ENCODE measurements around the gene PSMA7.

Gene PSMA7

GRCh38 chr20:62143081-62143956 lies at the start of gene PSMA7, which contains the start of gene SS18L1:
Gene PSMA7, minus strand, starts transcription at chr20:62143394. Its CDS starts 91 bp downstream, at chr20:62143303.
Gene SS18L1, plus strand, starts transcription at chr20:62143769. Its CDS starts 52 bp downstream, at chr20:62143821.
- DNase-seq, result peak; percentile 86

- no peak for DNase-seq
Measured at GRCh38 chr20:62192635-62193034, 49.4 kb upstream of the PSMA7 start.

DNA sequence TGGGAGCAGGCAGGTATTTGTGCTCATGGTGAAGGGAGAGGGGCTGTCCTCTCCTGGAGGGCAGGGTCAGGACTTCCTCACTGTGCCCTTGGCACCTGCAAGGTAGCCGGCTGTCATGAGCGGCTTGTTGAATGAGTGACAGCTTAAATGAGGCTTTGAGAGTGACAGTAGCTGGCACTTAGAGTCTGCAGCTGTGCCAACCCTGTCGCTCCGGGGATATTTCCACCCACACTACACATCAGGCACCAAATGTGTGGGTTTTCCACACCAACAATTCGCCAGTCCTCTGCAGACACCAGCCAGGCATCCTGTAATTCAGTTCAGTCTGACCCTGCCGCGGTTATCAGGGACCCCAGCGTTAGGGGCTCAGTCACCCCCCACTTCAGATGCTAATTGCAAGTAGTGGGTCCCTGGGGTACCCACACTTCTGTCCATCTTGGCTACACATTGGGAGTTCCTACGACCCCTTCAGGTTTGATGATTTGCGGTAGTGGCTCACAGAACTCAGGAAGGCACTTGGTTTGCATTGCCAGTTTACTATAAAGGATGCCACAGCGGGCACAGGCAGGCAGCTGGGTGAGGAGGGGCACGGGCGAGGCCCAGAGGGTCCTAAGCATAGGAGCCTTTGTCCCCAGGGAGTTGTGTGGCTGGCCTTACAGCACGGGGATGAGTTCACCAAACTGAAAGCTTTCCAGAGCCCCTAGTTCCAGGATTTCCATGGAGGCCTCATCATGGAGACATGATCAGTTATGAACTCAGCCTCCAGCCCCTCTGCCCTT lies 48.8 kb upstream of the PSMA7 start:
- DNase-seq, result no peak

DNA sequence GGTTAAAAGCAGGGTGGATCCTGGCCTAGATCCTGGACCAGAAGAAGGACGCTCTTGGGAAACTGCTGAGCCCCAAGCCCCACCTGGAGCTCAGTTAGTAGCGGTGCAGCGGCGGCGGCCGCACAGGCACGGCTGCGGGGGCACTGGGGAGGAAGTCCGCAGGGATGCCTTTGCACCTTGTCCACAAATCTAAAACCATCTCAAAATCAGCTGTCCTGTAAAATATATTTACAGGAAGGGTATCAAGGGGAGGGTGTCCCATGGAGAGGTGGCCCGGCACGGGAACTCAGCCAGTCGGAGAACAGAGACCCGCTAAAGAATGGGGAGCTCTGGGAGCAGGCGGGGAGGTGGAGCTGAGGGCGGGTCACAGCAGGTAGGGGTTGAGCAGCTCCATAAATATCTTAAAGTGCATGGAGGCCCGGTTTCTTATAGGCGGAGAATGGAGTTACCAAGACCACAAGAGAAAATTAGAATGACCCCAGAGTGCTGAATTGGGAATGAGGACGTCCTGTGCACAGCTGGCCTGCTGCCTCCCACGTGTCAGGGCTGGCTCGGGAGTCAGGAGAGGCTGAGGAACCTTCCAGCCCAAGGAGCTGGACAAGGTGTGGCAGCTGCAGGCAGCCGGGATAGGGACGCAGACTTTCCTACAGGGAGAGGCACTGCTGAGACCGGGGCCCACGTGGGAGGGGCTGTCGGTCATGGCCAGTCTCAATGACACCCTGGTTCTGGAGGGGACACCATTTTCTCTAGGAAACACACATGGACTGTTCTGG lies 47.6 kb upstream of the PSMA7 start:
- DNase-seq, result no peak

- DNase-seq, result no peak
Measured at GRCh38 chr20:62186887-62187866, 44.0 kb upstream of the PSMA7 start.

- DNase-seq, result no peak
Measured at GRCh38 chr20:62186096-62186426, 42.9 kb upstream of the PSMA7 start.

DNA sequence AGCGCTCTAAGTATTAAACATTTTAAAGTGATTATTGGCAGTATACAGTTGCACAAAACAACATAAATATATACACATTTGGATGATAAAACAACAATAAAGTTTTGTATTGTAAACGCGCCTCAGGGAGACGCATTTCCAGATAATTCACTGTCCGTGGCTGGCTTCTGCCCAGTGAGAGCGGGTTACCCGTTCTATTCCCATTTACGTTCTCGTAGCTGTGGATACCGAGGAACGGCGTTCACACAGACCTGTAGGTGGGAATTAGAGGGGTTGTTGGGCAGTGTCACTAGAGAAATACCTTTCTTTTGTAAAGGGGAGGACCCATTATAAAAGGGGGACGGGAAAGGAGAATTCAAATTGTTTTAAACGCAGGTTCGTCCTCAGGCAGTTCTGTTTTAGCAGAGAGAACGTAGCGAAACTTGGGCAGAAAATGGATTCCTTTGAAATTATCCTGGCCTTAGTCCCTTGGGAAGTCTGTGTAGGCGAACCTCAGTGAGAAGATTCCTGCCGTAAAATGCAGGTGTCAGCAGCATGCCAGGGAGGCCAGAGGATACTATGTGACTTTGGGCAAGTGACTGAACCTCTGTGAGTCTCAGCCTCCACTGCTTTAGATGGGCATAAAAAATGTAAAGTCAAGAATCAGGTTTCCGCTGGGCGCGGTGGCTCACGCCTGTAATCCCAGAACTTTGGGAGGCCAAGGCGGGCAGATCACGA lies 40.4 kb upstream of the PSMA7 start:
- peak; percentile 7 for DNase-seq

GRCh38 chr20:62182469-62183425 lies 39.6 kb upstream of the PSMA7 start, which contains the start of gene MTG2:
Gene MTG2, plus strand, starts transcription at chr20:62183028. Its CDS starts 10,393 bp downstream, at chr20:62193421.
- DNase-seq, result peak; percentile 95

- no peak for DNase-seq
Measured at GRCh38 chr20:62181808-62182207, 38.6 kb upstream of the PSMA7 start.

DNA sequence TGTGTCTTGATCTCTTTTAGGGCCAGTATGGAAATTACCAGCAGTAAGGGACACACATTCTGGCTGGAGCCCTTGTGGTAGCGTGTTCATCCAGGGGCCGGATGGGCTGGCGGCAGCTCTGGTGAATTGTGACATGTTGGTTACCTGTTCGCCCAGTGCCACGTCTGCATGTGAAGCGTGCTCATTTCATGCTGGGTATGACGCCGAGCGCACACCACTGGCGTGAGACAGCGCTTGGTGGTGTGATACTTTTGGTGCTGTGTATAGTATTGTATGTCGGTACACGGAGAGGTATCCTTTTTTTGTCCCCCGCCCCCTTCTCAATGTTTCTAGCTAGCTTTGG lies 35.9 kb upstream of the PSMA7 start:
- no peak for DNase-seq

DNA sequence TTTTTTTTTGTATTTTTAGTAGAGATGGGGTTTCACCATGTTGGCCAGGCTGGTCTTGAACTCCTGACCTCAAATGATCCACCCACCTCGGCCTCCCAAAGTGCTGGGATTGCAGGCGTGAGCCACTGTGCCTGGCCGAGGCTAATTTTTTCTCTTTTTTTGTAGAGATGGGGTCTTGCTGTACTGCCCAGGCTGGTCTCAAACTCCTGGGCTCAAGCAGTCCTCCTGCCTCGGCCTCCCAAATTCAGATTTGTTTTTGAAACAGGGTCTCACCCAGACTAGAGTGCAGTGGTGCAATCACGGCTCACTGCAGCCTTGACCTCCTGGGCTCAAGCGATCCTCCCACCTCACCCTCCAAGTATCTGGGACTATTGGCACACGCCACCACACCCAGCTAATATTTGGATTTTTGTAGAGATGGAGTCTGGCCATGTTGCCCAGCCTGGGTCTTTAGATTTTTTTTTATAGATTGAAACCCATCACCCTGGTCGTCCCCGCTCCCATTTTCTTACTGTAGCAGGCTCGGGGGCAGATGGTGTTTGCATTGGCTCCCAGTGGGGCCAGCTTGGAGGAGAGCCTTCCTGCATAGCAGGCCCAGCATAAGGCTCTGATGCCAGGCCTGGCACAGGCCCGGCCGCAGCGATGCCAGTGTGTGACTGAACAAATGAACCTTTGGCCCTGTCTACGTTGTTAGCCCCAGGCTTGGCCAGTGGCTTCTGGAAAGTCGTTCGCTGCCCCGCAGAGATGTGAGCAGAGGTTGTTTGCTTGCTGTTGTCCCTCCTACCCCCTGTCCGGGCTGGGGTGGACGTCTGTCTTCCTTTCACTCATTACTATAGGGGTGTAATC lies 35.3 kb upstream of the PSMA7 start:
- DNase-seq, result no peak

DNA sequence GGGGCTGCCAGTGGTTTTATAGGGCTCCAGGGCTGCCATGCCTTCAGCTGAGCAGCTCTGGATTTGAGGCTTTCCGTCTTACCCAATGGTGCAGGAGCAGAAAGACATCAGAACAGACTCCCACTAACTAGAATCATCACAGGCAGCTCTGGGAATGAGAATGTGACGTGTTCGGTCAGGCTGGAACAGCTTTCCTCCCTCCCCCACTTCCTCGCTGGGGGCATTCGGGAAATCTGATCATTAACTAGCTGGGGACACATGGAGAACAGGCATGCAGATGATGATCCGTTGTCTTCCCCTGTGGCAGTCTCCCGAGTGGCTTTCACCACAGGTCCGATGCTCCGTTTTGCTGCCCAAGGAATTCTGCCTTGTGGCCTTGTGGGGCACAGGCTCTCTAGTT lies 34.1 kb upstream of the PSMA7 start:
- no peak for DNase-seq

- no peak for DNase-seq
Measured at GRCh38 chr20:62176866-62177265, 33.7 kb upstream of the PSMA7 start.

- no peak for DNase-seq
Measured at GRCh38 chr20:62175711-62176110, 32.5 kb upstream of the PSMA7 start.

DNA sequence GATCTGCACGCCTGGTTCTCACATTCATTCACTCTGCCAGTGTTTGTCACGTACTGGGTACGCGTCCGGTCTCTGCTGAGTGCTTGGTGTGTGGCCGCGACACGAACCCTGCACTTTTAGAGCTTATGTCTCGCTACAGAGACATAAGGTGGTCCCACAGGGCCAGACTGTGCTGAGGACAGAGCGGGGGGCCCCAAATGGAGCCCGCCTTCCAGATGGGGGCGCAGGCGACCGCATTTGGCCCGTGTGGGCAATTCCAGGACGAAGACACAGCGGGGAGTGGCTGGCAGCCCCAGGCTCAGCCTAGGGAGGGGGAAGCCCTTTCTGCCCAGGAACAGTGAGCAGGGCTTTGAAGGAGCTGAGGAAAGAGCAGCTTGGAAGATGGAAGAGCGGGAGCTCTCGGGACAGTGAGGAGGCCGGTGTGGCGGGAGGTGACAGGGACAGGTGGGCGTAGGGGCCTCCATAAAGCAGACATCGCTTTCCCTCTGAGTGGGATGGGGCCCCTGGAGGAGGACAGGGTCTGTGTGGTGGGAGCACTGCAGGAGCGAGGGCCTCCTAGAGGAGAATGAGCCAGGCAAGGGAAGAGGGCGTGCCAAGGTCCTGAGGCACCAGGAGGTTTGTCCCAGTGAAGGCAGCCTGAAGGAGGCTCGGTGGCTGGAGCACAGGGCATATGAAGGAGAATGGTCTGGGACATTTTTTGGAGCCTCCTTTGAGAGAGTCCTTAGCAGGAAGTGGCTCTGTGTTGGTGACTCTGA lies 31.9 kb upstream of the PSMA7 start:
- no peak for DNase-seq

DNA sequence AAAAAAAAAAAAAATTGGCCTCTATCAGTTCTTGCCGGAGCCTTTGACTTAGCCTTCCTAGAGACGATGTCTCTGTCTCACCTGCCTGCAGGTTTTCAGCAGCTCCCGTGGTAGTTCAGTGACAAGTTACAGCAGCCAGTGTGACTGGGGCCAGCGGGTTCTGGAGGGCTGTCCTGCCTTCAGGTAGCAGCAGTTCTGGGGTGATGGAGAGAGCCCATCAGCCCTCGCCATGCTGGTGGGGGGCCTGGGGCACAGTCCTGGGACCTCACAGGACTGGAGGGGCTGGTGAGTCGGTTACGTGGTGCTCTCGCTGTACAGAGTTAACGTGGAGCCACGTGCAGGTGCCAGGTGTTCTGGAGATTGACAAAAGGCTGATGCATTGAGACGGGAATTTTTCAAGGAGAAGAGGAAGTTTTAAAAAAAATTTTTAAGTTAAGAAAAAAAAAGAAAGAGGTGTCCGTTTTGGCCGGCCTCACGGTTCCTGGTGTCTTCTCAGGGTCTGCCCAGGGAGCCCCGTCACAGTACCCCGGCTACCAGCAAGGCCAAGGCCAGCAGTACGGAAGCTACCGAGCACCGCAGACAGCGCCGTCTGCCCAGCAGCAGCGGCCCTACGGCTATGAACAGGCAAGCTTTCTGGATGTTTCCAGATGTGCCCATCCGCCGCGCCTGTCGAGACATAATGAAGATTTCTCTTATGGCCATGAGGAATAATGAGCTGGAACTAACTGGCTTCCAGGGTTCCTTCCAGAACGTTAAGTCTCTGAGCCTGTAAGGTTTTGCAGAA lies 31.0 kb upstream of the PSMA7 start:
- DNase-seq, result no peak

- DNase-seq, result no peak
Measured at GRCh38 chr20:62172666-62173065, 29.5 kb upstream of the PSMA7 start.

GRCh38 chr20:62171245-62171644 lies 28.1 kb upstream of the PSMA7 start:
- no peak for DNase-seq
